BJ (cell line): Measurements from ENCODE around the gene DIAPH3. TPM values are rescaled to one million over a fixed set of nuclear protein-coding genes. Genes with fewer than 3 reads are reported as not detected.

ENCODE experiments used
- CTCF ChIA-PET: fragments of 350-600 bp; formaldehyde crosslinking; extraction: SDS; loops from one replicate; lab custom pipeline; 2021; ENCODE audit warnings: antibody characterized with exemption, inconsistent platforms; lab: Yijun Ruan, JAX
- POLR2A ChIA-PET: fragments of 300-600 bp; sonication (Branson Sonifier 250); formaldehyde crosslinking; extraction: SDS; loops from one replicate; lab custom pipeline; 2021; ENCODE audit warnings: antibody characterized with exemption; lab: Charles Lee
- DNase-seq: peaks from one replicate; pipeline ENCODE4 v3.0.0-alpha.2; 2011; ENCODE audit warnings: low read depth
- H3K27me3 ChIP-seq: 2 replicates; pipeline ENCODE4 v1.6.0; 2011; ENCODE audit warnings: low read length; ENCODE audit not compliant: control insufficient read depth, insufficient read depth
- H3K36me3 ChIP-seq: 2 replicates; pipeline ENCODE4 v1.5.1; 2011; ENCODE audit warnings: low read length; ENCODE audit not compliant: control insufficient read depth, insufficient read depth
- H3K4me3 ChIP-seq: 2 replicates; pipeline ENCODE4 v1.5.1; 2011; ENCODE audit warnings: low read depth, mild to moderate bottlenecking, control low read depth, low read length
- polyA plus RNA-seq: library from polyadenylated mRNA; depleted of rRNA; stranded (reverse); fragments of >200 nt; gene quantifications from 2 replicates; pipeline ENCODE4 v1.2.3, GENCODE V29; 2011
- TF ChIP-seq, protein P1 (sequence below): IDR thresholded peaks from 2 replicates; pipeline ENCODE4 v1.5.1; 2011; ENCODE audit warnings: low read depth, mild to moderate bottlenecking, control low read depth, inconsistent platforms, low read length, moderate library complexity; ENCODE audit not compliant: insufficient read depth

Gene DIAPH3
- polyA plus RNA-seq, 1 experiment, result 8.5 TPM

DNA sequence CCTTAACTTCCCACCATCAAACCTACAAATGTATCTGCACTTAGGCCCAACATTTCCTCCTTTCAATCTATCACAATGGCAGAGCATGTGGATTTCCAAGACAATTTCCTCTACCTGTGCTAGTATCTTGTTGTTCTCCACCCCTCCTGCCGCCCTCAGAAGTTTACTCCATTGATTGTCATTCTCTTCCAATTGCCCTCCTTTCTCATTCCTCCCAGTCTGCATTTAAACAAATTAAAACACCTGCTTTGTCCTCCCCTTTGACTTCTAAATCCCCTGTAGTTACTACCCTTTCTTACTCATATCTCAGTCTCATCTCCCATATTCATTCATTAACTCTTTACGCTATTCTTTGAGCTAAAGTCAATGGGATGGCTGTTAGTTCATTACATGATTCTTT lies 370.6 kb downstream of the DIAPH3 start:
- Histone ChIP-seq H3K27me3 (no peaks in the 10 kb centered on the region), H3K36me3 (no peaks in the 10 kb centered on the region), H3K4me3 (no peak overlapping the region)
- CTCF ChIA-PET, result no interaction called here
- TF ChIP-seq, protein P1, sequence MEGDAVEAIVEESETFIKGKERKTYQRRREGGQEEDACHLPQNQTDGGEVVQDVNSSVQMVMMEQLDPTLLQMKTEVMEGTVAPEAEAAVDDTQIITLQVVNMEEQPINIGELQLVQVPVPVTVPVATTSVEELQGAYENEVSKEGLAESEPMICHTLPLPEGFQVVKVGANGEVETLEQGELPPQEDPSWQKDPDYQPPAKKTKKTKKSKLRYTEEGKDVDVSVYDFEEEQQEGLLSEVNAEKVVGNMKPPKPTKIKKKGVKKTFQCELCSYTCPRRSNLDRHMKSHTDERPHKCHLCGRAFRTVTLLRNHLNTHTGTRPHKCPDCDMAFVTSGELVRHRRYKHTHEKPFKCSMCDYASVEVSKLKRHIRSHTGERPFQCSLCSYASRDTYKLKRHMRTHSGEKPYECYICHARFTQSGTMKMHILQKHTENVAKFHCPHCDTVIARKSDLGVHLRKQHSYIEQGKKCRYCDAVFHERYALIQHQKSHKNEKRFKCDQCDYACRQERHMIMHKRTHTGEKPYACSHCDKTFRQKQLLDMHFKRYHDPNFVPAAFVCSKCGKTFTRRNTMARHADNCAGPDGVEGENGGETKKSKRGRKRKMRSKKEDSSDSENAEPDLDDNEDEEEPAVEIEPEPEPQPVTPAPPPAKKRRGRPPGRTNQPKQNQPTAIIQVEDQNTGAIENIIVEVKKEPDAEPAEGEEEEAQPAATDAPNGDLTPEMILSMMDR, result no peak
- POLR2A ChIA-PET, result no interaction called here
- DNase-seq, result no peak

DNA sequence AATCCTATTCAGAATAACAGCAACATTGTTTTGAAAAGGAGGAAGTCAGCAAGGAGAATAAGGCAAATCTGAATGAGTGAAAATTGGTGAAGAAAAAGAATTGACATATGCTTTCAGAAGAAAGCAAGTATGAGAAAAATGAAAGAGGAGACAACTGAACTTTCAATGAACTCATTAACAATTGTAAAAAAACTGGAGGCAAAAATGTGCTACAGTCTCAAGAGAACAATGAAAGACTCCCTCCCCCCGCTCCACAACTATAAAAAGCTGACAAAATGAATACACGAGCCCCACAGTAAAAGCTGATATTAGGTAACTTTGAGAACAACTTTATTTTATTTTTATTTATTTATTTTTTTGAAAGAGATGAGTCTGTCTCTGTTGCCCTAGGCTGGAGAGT lies 373.1 kb downstream of the DIAPH3 start:
- ChIA-PET POLR2A (no interaction called here), CTCF (no interaction called here)
- no peak for DNase-seq
- no peak overlapping the region for H3K4me3 ChIP-seq
- TF ChIP-seq, protein P1, result no peak
- H3K27me3 ChIP-seq, result no peaks in the 10 kb centered on the region
- no peaks in the 10 kb centered on the region for H3K36me3 ChIP-seq

DNA sequence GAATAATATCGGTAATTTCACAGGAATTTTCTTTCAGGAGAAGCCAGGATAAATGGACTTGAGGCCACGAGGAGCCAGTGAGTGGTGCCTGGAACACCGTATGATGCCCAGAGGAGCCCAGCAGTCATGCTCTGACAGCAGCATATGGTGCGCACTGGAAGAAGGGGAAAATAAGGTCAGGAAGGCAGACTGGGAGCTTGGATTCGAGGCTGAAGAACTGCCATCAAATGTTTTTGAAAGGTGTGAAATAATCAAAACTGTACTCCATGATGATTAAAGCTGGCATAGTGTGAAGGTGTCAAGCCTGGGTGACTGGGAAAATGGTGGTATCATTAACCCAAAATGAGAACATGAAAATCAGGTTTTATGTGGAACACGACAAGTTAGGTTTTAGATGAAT lies 374.2 kb downstream of the DIAPH3 start:
- CTCF ChIA-PET, result interaction anchor here (0.7 to 1.2 kb wide), 2 partner anchors 15 to 266 kb away, joined by 3 read pairs; no protein-coding TSS in a partner anchor

DNA sequence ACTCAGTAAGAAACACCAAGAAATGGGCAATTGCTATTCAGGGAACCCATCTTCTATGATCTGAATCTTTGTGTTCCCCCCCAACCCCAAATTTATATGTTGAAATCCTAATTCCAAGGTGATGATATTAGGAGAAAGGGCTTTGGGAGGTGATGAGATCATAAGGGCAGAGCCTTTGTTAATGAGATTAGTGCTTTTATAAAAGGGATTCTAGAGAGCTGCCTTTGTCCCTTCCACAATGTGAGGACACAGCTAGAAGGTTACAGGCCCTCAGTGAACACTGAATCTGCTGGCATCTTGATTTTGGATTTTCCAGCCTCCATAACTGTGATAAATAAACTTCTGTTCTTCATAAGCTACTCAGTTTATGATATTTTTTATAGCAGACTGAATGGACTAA lies 376.0 kb downstream of the DIAPH3 start:
- no peak for DNase-seq
- CTCF ChIA-PET, result interaction anchor here (1.7 kb wide), 1 partner anchor 16 kb away, joined by 6 read pairs; no protein-coding TSS in a partner anchor
- POLR2A ChIA-PET, result no interaction called here
- no peak overlapping the region for H3K4me3 ChIP-seq
- H3K27me3 ChIP-seq, result no peaks in the 10 kb centered on the region
- no peaks in the 10 kb centered on the region for H3K36me3 ChIP-seq
- TF ChIP-seq, protein P1, result no peak

More for the DNA sequence above, 374.2 kb downstream of the DIAPH3 start:
- TF ChIP-seq, protein P1, result no peak
- no peaks in the 10 kb centered on the region for H3K27me3 ChIP-seq
- no peak overlapping the region for H3K4me3 ChIP-seq
- POLR2A ChIA-PET, result no interaction called here
- no peaks in the 10 kb centered on the region for H3K36me3 ChIP-seq
- DNase-seq, result no peak

DNA sequence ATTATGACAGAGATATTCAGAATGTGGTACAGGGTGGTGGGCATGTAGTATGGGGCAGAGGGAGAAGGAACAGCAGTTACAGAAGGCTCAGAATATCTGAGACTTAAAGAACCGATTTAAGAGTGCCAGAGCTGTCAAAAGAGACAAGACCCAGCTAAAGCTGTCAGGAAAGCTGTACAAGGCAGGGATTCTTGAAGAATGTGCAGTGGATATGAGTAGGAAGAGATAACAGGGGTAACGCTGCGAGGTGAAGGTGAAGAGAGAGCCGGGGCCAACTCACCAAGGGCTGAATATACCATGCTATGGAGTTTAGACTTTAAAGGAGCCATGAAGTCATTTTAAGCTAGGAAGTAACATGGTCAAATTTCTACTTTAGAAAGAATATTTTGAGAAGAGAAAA lies 381.0 kb downstream of the DIAPH3 start:
- Histone ChIP-seq H3K4me3 (no peak overlapping the region), H3K27me3 (no peaks in the 10 kb centered on the region), H3K36me3 (no peaks in the 10 kb centered on the region)
- no peak for DNase-seq
- ChIA-PET CTCF (interaction anchor here (1.2 to 1.6 kb wide), 2 partner anchors 11 to 17 kb away, joined by 3 to 4 read pairs; no protein-coding TSS in a partner anchor), POLR2A (no interaction called here)
- TF ChIP-seq, protein P1, result no peak
